DMS153 (cell line): ENCODE measurements around the gene ADAM12.

Experiments
- DNase-seq: peaks from one replicate; lab custom pipeline; 2025; lab: John Stamatoyannopoulos, UW

Gene ADAM12

GRCh38 chr10:126114884-126115555, 273.3 kb downstream of the ADAM12 start:
- no peak for DNase-seq

- DNase-seq, result no peak
These were observed 276.8 kb downstream of the ADAM12 start for GRCh38 chr10:126111516-126111915.

- no peak for DNase-seq
These were observed 277.6 kb downstream of the ADAM12 start for GRCh38 chr10:126110489-126111180.

GRCh38 chr10:126109893-126110292, 278.4 kb downstream of the ADAM12 start:
- DNase-seq, result no peak

- no peak for DNase-seq
These were observed 279.6 kb downstream of the ADAM12 start for GRCh38 chr10:126108693-126109092.

- no peak for DNase-seq
These were observed 283.5 kb downstream of the ADAM12 start for GRCh38 chr10:126104767-126105166.

- DNase-seq, result no peak
These were observed 285.6 kb downstream of the ADAM12 start for GRCh38 chr10:126102636-126103035.

- DNase-seq, result no peak
These were observed 286.5 kb downstream of the ADAM12 start for GRCh38 chr10:126101736-126102135.

- DNase-seq, result no peak
These were observed 287.0 kb downstream of the ADAM12 start for GRCh38 chr10:126101325-126101724.

- no peak for DNase-seq
These were observed 288.9 kb downstream of the ADAM12 start for GRCh38 chr10:126099366-126099765.

GRCh38 chr10:126098226-126098581, 290.1 kb downstream of the ADAM12 start:
- no peak for DNase-seq

- no peak for DNase-seq
These were observed 290.6 kb downstream of the ADAM12 start for GRCh38 chr10:126097558-126098225.

- DNase-seq, result peak; percentile 71
These were observed 293.7 kb downstream of the ADAM12 start for GRCh38 chr10:126094537-126094936.

- DNase-seq, result no peak
These were observed 295.7 kb downstream of the ADAM12 start for GRCh38 chr10:126092366-126093215.

GRCh38 chr10:126090911-126091728, 297.2 kb downstream of the ADAM12 start:
- DNase-seq, result no peak

GRCh38 chr10:126090443-126090842, 297.8 kb downstream of the ADAM12 start:
- DNase-seq, result no peak

- DNase-seq, result no peak
These were observed 300.3 kb downstream of the ADAM12 start for GRCh38 chr10:126087796-126088505.

- DNase-seq, result no peak
These were observed 301.1 kb downstream of the ADAM12 start for GRCh38 chr10:126087153-126087680.

- no peak for DNase-seq
These were observed 302.5 kb downstream of the ADAM12 start for GRCh38 chr10:126085806-126086205.

- no peak for DNase-seq
These were observed 303.9 kb downstream of the ADAM12 start for GRCh38 chr10:126084369-126084768.
